Mucosa of descending colon (tissue), 3 donors: ENCODE results near the gene PAX6. TPM values are rescaled to one million over a fixed set of nuclear protein-coding genes. Genes with fewer than 3 reads are reported as not detected.

Experiments
- ATAC-seq: fragments of 200-7000 bp; cut with Tn5 transposase; one replicate; pipeline ENCODE4 v1.9.1; 2020; ENCODE audit warnings: mild to moderate bottlenecking, moderate library complexity
- DNase-seq, 3 donors: peaks; one replicate each; pipeline ENCODE4 v3.0.0-alpha.2; 2020
- H3K36me3 ChIP-seq: fragments of 200-600 bp; one replicate; pipeline ENCODE4 v1.8.0; 2021; ENCODE audit warnings: low read depth, mild to moderate bottlenecking
- H3K4me1 ChIP-seq: fragments of 200-600 bp; one replicate; pipeline ENCODE4 v1.8.0; 2021; ENCODE audit warnings: low read depth, mild to moderate bottlenecking
- H3K4me3 ChIP-seq: fragments of 200-600 bp; one replicate; pipeline ENCODE4 v1.8.0; 2021; ENCODE audit warnings: mild to moderate bottlenecking
- H3K9me3 ChIP-seq: fragments of 200-600 bp; one replicate; pipeline ENCODE4 v1.8.0; 2021; ENCODE audit warnings: mild to moderate bottlenecking
- intact Hi-C, 2 donors: fragments of 100-400 bp; cut with DNase I in 1 of 2; cut with micrococcal nuclease in 1 of 2; formaldehyde crosslinking; loops; one replicate each; pipeline versions ENCODE4 v1.11.0 to v1.11.1; 2022; cut with DNase I, micrococcal nuclease
- total RNA-seq, 3 donors: library from RNA; stranded (reverse); fragmentation: NEBNext Ultra II Directional in 2 of 3; extraction: Animal tissue kit (Norgen Biotek cat#: 25700) in 2 of 3; gene quantifications; one replicate each; pipeline versions ENCODE4 v1.2.1 to v1.2.4, GENCODE V29; 2021 to 2023
- TF ChIP-seq, protein P1 (sequence below): fragments of 200-600 bp; IDR thresholded peaks from one replicate; pipeline ENCODE4 v1.8.0; 2022; ENCODE audit warnings: antibody characterized with exemption, mild to moderate bottlenecking
- donor health status: DM: no; HTN: no; CAD: no; lungs with moderate emphysema.
- donor health status: DM: no; HTN: no; CAD: no.
- donor health status: DM: no; HTN: yes; CAD: no.

The PAX6 gene
- total RNA-seq, 3 donors from 2014 or later = 0.09 to 1.1 (median 0.63) TPM

DNA sequence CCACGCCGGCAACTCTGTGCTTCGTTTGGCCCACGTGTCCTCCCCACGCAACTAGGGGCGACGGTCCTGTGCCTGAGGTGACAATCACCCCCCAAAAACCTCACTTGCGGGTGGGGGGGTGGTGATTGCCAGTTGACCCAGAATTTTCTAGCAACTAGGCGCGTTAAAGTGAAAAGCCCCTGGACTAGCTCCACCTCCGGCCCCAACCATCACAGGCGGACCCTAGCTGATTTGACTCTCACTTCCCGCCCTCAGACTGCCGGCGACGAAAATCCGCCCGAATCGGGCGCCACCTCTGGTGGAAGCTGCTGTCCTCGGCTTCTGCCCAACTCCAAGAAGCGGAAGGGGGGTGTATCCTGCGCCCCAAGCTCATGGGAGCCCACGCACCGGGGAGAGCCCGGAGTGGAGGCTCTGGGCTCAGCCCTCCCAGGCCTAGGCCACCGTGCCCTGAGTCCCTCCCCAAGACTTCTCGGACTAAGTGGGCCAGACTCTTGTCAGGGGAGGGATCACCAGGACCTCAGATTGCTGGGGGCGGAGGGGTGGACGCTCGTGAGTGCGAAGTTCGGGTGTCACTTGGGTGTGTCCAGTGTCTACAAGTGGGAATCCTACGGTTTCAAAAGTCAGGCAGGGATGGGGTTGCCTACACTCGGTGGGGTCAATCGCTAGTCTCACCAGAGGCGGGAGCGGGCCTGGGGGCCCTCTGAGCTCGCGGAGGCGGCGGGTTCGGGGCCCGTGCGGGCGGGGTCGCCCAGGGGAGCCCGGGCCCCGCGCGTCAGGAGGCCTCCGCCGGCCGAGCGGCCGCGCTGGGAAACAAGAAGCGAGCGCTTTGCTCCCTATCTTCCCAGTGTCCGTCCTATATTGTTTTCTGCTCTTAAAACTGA, 12.3 kb downstream of the PAX6 start:
- Histone ChIP-seq H3K4me3 (no peak overlapping the region), H3K4me1 (no peaks in the 10 kb centered on the region), H3K36me3 (no peaks in the 10 kb centered on the region), H3K9me3 (no peaks in the 10 kb centered on the region)
- TF ChIP-seq, protein P1, sequence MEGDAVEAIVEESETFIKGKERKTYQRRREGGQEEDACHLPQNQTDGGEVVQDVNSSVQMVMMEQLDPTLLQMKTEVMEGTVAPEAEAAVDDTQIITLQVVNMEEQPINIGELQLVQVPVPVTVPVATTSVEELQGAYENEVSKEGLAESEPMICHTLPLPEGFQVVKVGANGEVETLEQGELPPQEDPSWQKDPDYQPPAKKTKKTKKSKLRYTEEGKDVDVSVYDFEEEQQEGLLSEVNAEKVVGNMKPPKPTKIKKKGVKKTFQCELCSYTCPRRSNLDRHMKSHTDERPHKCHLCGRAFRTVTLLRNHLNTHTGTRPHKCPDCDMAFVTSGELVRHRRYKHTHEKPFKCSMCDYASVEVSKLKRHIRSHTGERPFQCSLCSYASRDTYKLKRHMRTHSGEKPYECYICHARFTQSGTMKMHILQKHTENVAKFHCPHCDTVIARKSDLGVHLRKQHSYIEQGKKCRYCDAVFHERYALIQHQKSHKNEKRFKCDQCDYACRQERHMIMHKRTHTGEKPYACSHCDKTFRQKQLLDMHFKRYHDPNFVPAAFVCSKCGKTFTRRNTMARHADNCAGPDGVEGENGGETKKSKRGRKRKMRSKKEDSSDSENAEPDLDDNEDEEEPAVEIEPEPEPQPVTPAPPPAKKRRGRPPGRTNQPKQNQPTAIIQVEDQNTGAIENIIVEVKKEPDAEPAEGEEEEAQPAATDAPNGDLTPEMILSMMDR = no peak
- intact Hi-C loops = no loop called here
- DNase-seq (no peak), ATAC-seq (peak; percentile 17)

DNA sequence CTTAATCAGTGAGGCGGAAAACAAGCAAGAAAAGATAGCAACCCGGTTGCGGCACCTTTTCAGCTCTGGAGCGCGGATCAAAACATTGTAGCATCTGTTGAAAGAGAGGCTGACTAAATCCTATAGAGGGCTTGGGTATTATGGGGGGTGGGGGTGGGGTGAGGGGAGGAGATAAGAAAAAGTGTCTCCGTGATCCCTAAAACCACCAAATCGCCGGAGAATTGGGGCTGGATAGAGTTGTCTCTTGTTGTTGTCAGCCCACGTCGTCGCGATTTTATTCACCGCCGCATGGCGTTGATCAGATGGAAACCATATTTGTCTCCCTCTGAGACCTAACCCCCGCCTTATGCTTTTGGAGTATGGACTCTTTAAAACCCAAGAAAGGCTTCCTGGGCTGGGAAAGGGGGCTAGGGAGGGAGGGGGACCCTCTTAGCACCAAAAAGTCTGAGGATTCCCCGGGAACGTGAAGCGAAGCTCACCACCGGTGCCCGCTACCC, 13.0 kb downstream of the PAX6 start:
- no peak for ATAC-seq
- no peak for DNase-seq
- Histone ChIP-seq H3K36me3 (no peaks in the 10 kb centered on the region), H3K9me3 (no peaks in the 10 kb centered on the region), H3K4me3 (no peak overlapping the region), H3K4me1 (no peaks in the 10 kb centered on the region)
- TF ChIP-seq, protein P1 = no peak
- intact Hi-C loops = no loop called here

DNA sequence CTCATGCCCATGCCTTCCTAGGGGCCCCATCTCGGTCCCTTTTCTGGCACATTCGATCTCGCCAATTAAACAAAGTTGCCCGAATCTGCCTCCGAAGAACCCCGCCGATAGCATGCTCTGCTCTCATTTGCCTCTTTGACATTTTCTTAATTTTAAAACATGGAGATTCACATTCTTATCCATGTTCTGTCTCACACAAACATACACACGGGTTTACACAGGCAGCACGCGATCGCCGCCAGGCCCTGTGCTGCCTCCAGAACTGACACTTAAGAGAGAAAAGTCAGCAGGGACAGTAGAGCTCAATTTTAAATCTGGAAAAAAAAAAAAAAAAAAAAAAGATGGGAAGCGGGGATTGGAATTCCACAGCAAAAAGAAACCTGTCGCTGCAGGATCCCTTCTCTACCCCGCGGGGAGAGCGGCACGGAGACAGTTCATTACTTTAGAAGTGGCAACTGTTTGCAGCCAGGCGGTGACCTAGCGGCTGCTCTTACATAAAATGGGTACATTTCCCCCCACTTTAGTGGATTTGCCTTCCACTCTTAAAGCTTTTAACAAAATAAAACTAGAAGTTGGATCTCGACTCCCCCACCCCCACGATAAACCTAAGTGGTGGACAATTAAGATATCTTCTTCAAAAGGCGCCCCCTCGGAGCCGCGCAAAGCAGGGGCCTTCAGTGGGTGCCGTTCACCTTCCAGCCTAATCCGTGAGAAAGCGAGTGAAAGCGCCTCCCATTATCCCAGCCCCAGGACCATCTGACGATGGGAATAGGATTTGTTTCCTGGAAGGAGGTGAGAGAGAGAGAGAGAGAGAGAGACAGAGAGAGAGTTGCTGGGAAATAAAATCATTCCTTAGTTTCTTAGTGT, 13.7 kb downstream of the PAX6 start:
- ATAC-seq = no peak

DNA sequence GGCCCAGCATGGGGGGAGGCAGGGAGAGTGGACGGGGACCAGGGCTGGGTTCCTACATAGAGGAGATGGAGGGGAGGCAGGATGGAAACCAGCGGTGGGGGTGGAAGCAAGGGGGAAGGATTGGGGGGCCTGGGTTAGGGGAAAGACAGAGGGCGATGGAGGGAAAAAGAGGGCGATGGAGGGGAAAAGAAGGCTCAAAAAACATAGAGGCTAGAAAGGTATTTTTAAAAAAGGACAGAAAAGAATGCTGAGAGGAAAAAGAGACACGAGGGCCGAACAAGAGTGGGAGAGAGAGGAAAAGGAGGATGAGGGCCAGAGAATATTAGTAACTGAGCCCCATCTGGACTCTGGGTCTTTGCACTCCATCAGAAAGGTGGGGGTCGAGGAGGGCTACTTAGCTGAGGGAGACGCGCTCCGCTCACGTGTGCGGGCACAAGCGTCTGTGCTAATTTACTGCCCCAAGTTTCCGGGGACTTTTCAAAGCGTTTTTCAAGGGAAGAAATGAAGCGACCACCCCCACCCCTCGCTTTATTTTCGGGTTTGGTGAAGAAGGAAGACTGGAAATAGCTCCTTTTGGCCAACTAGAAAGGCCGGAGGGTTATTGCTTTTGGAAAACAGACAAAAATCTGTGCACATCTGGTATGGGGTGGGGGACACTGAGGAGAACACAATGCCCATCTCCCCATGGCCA, 14.5 kb downstream of the PAX6 start:
- Histone ChIP-seq H3K36me3 (no peaks in the 10 kb centered on the region), H3K4me3 (no peak overlapping the region), H3K4me1 (no peaks in the 10 kb centered on the region), H3K9me3 (no peaks in the 10 kb centered on the region)
- intact Hi-C loops = no loop called here
- DNase-seq = no peak
- ATAC-seq = no peak
- TF ChIP-seq, protein P1 = no peak

More for the DNA sequence above, 13.7 kb downstream of the PAX6 start:
- intact Hi-C loops = no loop called here
- no peak for DNase-seq
- no peaks in the 10 kb centered on the region for H3K4me1 ChIP-seq
- no peak overlapping the region for H3K4me3 ChIP-seq
- H3K36me3 ChIP-seq = no peaks in the 10 kb centered on the region
- H3K9me3 ChIP-seq = no peaks in the 10 kb centered on the region
- TF ChIP-seq, protein P1 = no peak
